Peyer's patch (tissue), 4 donors: ENCODE data around the gene NEAT1. TPM values are rescaled to one million over a fixed set of nuclear protein-coding genes. Genes with fewer than 3 reads are reported as not detected.

ENCODE experiments used
- DNase-seq, 3 donors: peaks; one replicate each; pipeline ENCODE4 v3.0.0-alpha.2; 2017 to 2019
- H3K27ac ChIP-seq, 4 donors: fragments of 200-600 bp; sonication (generic); one replicate each; pipeline ENCODE4 v1.5.1; 2016 to 2019
- H3K27me3 ChIP-seq, 2 donors: fragments of 200-600 bp; sonication (generic); one replicate each; pipeline ENCODE4 v1.5.1; 2019
- H3K36me3 ChIP-seq, 3 donors: fragments of 200-600 bp; sonication (generic); one replicate each; pipeline ENCODE4 v1.5.1; 2016 to 2019
- H3K4me1 ChIP-seq, 4 donors: fragments of 200-600 bp; sonication (generic); one replicate each; pipeline ENCODE4 v1.5.1; 2016 to 2019
- H3K4me3 ChIP-seq, 4 donors: fragments of 200-600 bp; sonication (generic); 1 replicate in 3 of 4; 2 replicates in 1 of 4; pipeline ENCODE4 v1.5.1; 2016 to 2019; ENCODE audit warnings: mild to moderate bottlenecking in 1 of 4
- H3K9me3 ChIP-seq, 4 donors: fragments of 200-600 bp; sonication (generic); one replicate each; pipeline ENCODE4 v1.5.1; 2016 to 2019; ENCODE audit warnings: mild to moderate bottlenecking in 1 of 4
- CTCF ChIP-seq, 6 experiments: fragments of 450-650 bp in 4 of 6; fragments of 200-600 bp in 2 of 6; sonication (generic) in 1 of 6; IDR thresholded peaks; one replicate each; pipeline ENCODE4 v1.5.1; 2017 to 2019; ENCODE audit warnings: antibody characterized with exemption in 6 of 6, mild to moderate bottlenecking in 3 of 6, moderate library complexity in 1 of 6
- POLR2A ChIP-seq, 2 donors: fragments of 450-650 bp; IDR thresholded peaks; one replicate each; pipeline ENCODE4 v1.5.1; 2017; ENCODE audit warnings: antibody characterized with exemption in 2 of 2, mild to moderate bottlenecking in 2 of 2, moderate library complexity in 2 of 2
- total RNA-seq, 4 donors: library from RNA; depleted of rRNA; stranded (reverse); fragments of >200 nt; gene quantifications; one replicate each; pipeline ENCODE4 v1.1.0, GENCODE V29; 2016

NEAT1 gene
- total RNA-seq, 4 donors from 2014 or later, result 705 to 1,411 (median 1,064) TPM

GRCh38 chr11:65424205-65425104 is 1.9 kb downstream of the NEAT1 start:
- peak in 2 of 3 donors; percentile 64 to 67 for DNase-seq
- H3K4me1 ChIP-seq, result peaks cover 0 to 35% (median 20%) of the 10 kb centered on the region in 4 donors

GRCh38 chr11:65425105-65425970 is 2.7 kb downstream of the NEAT1 start:
- Histone ChIP-seq H3K4me3 (peak overlapping the region; percentile 61 to 91 (median 74)), H3K27ac (peak overlapping the region; percentile 97 to 100 (median 98)), H3K27me3 (no peaks in the 10 kb centered on the region), H3K9me3 (no peaks in the 10 kb centered on the region), H3K4me1 (peaks cover 0 to 38% (median 19%) of the 10 kb centered on the region in 4 donors), H3K36me3 (peaks cover 0 to 33% (median 0%) of the 10 kb centered on the region in 3 donors)
- TF ChIP-seq POLR2A (IDR thresholded peaks at IDR 0.05) (peak in 1 of 2 donors; percentile 76), CTCF (IDR thresholded peaks at IDR 0.05) (peak in 4 of 6 experiments; percentile 12 to 60 (median 47))
- peak; percentile 53 to 91 (median 77) for DNase-seq

More at GRCh38 chr11:65424205-65425104, 1.9 kb downstream of the NEAT1 start:
- H3K27ac ChIP-seq, result peak overlapping the region; percentile 97 to 100 (median 98)
- peaks cover 0 to 33% (median 0%) of the 10 kb centered on the region in 3 donors for H3K36me3 ChIP-seq
- no peaks in the 10 kb centered on the region for H3K9me3 ChIP-seq
- H3K4me3 ChIP-seq, result peak overlapping the region; percentile 61 to 91 (median 74)
- no peaks in the 10 kb centered on the region for H3K27me3 ChIP-seq
- TF ChIP-seq CTCF (IDR thresholded peaks at IDR 0.05), result no peak
- TF ChIP-seq POLR2A (IDR thresholded peaks at IDR 0.05), result no peak

- DNase-seq, result peak; percentile 7 to 47 (median 10)
- H3K4me1 ChIP-seq, result peaks cover 0 to 35% (median 18%) of the 10 kb centered on the region in 4 donors
- TF ChIP-seq POLR2A (IDR thresholded peaks at IDR 0.05) (peak in 1 of 2 donors; percentile 58), CTCF (IDR thresholded peaks at IDR 0.05) (no peak)
- peaks cover 0 to 33% (median 0%) of the 10 kb centered on the region in 3 donors for H3K36me3 ChIP-seq
- H3K9me3 ChIP-seq, result no peaks in the 10 kb centered on the region
- H3K27ac ChIP-seq, result peak overlapping the region; percentile 97 to 100 (median 98)
- H3K4me3 ChIP-seq, result peak overlapping the region; percentile 61 to 91 (median 74)
- no peaks in the 10 kb centered on the region for H3K27me3 ChIP-seq
These were observed 3.6 kb downstream of the NEAT1 start for GRCh38 chr11:65425971-65426838.

- peak; percentile 44 to 74 (median 66) for DNase-seq
- H3K4me1 ChIP-seq, result peaks cover 0 to 43% (median 22%) of the 10 kb centered on the region in 4 donors
- peak overlapping the region; percentile 97 to 100 (median 98) for H3K27ac ChIP-seq
These were observed 4.5 kb downstream of the NEAT1 start for GRCh38 chr11:65426839-65427690.

More at GRCh38 chr11:65426839-65427690, 4.5 kb downstream of the NEAT1 start:
- Histone ChIP-seq H3K9me3 (no peaks in the 10 kb centered on the region), H3K4me3 (peak overlapping the region; percentile 61 to 91 (median 74)), H3K36me3 (peaks cover 0 to 33% (median 0%) of the 10 kb centered on the region in 3 donors), H3K27me3 (no peaks in the 10 kb centered on the region)
- TF ChIP-seq CTCF (IDR thresholded peaks at IDR 0.05) (no peak), POLR2A (IDR thresholded peaks at IDR 0.05) (peak in 1 of 2 donors; percentile 75)
